ENCODE measurements around the gene BRD8. TPM values are rescaled to one million over a fixed set of nuclear protein-coding genes. Genes with fewer than 3 reads are reported as not detected.

BRD8 gene
- total RNA-seq, 1 experiment from 2014 or later, result 104 TPM

GRCh38 chr5:138224712-138225111 lies 46.3 kb upstream of the BRD8 start:
- no peak for DNase-seq
- intact Hi-C loops (cut with micrococcal nuclease; ENCODE audit: unreplicated experiment), result no loop called here
- TF ChIP-seq, protein P1, sequence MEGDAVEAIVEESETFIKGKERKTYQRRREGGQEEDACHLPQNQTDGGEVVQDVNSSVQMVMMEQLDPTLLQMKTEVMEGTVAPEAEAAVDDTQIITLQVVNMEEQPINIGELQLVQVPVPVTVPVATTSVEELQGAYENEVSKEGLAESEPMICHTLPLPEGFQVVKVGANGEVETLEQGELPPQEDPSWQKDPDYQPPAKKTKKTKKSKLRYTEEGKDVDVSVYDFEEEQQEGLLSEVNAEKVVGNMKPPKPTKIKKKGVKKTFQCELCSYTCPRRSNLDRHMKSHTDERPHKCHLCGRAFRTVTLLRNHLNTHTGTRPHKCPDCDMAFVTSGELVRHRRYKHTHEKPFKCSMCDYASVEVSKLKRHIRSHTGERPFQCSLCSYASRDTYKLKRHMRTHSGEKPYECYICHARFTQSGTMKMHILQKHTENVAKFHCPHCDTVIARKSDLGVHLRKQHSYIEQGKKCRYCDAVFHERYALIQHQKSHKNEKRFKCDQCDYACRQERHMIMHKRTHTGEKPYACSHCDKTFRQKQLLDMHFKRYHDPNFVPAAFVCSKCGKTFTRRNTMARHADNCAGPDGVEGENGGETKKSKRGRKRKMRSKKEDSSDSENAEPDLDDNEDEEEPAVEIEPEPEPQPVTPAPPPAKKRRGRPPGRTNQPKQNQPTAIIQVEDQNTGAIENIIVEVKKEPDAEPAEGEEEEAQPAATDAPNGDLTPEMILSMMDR (IDR thresholded peaks at IDR 0.05; ENCODE audit: insufficient read depth in 1 of 2, low read depth in 1 of 2, low read length in 1 of 2, severe bottlenecking in 1 of 2, unreplicated experiment in 1 of 2), result no peak
- H3K4me1 ChIP-seq, result no peaks in the 10 kb centered on the region
- Mint-ChIP-seq H3K4me1 (ENCODE audit: low read depth, unreplicated experiment) (peaks cover 8% of the 10 kb centered on the region), H3K27me3 (ENCODE audit: insufficient read depth, unreplicated experiment) (no peaks in the 10 kb centered on the region), H3K36me3 (ENCODE audit: insufficient read depth, unreplicated experiment) (no peaks in the 10 kb centered on the region), H3K27ac (ENCODE audit: unreplicated experiment) (no peak overlapping the region), H3K4me3 (ENCODE audit: unreplicated experiment) (no peak overlapping the region), H3K9me3 (ENCODE audit: unreplicated experiment) (no peaks in the 10 kb centered on the region)
- H3K36me3 ChIP-seq (ENCODE audit: control insufficient read depth, insufficient read depth, low read length), result no peaks in the 10 kb centered on the region
- BruUV-seq (replicated peaks), result no TSS peak
- no peak overlapping the region for H3K4me3 ChIP-seq (ENCODE audit: low read depth, low read length)
- H3K9me3 ChIP-seq, result peaks cover 9% of the 10 kb centered on the region
- ChIA-PET CTCF (interaction anchor here (3.1 kb wide), 1 partner anchor 58 kb away, joined by 26 read pairs; no protein-coding TSS in a partner anchor), POLR2A (no interaction called here)
- no peaks in the 10 kb centered on the region for H3K27me3 ChIP-seq (replicated peaks; ENCODE audit: control insufficient read depth, insufficient read depth, low read length)

GRCh38 chr5:138223532-138223931 lies 45.1 kb upstream of the BRD8 start:
- H3K27me3 ChIP-seq (replicated peaks; ENCODE audit: control insufficient read depth, insufficient read depth, low read length), result no peaks in the 10 kb centered on the region
- Mint-ChIP-seq H3K9me3 (ENCODE audit: unreplicated experiment) (no peaks in the 10 kb centered on the region), H3K36me3 (ENCODE audit: insufficient read depth, unreplicated experiment) (peaks cover 6% of the 10 kb centered on the region), H3K27ac (ENCODE audit: unreplicated experiment) (no peak overlapping the region), H3K4me1 (ENCODE audit: low read depth, unreplicated experiment) (peaks cover 8% of the 10 kb centered on the region), H3K4me3 (ENCODE audit: unreplicated experiment) (no peak overlapping the region), H3K27me3 (ENCODE audit: insufficient read depth, unreplicated experiment) (no peaks in the 10 kb centered on the region)
- H3K9me3 ChIP-seq, result peaks cover 9% of the 10 kb centered on the region
- no peaks in the 10 kb centered on the region for H3K36me3 ChIP-seq (ENCODE audit: control insufficient read depth, insufficient read depth, low read length)
- ChIA-PET CTCF (interaction anchor here (0.5 to 3.1 kb wide), 5 partner anchors 27 to 188 kb away, joined by 3 to 26 read pairs (median 3); no protein-coding TSS in a partner anchor), POLR2A (interaction anchor here (0.6 to 1.9 kb wide), 2 partner anchors 10 to 140 kb away, joined by 6 to 15 read pairs; partner anchors contain the start of gene CDC23)
- no peak overlapping the region for H3K4me3 ChIP-seq (ENCODE audit: low read depth, low read length)
- intact Hi-C loops (cut with micrococcal nuclease; ENCODE audit: unreplicated experiment), result no loop called here
- TF ChIP-seq, protein P1 (IDR thresholded peaks at IDR 0.05; ENCODE audit: insufficient read depth in 1 of 2, low read depth in 1 of 2, low read length in 1 of 2, severe bottlenecking in 1 of 2, unreplicated experiment in 1 of 2), result no peak
- no TSS peak for BruUV-seq (replicated peaks)
- DNase-seq, result no peak
- H3K4me1 ChIP-seq, result no peaks in the 10 kb centered on the region

DNA sequence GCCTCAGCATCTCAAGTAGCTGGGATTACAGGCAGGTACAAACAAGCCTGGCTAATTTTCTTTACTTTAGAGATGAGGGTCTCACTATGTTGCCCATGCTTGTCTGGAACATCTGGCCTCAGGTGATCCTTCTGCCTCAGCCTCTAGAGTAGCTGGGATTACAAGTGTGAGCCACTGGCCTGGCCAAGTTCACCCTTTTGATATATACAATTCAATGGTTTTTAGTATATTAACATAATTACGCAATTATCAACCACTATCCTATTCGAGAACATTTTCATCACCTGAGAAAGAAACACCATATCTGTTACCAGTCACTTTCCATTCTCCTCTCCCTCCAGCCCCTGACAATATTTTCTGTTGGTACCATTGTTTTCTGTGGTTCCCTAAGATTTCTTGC lies 38.4 kb upstream of the BRD8 start:
- no TSS peak for BruUV-seq (replicated peaks)
- no peaks in the 10 kb centered on the region for H3K27me3 ChIP-seq (replicated peaks; ENCODE audit: control insufficient read depth, insufficient read depth, low read length)
- Mint-ChIP-seq H3K9me3 (ENCODE audit: unreplicated experiment) (no peaks in the 10 kb centered on the region), H3K4me3 (ENCODE audit: unreplicated experiment) (no peak overlapping the region), H3K4me1 (ENCODE audit: low read depth, unreplicated experiment) (no peaks in the 10 kb centered on the region), H3K36me3 (ENCODE audit: insufficient read depth, unreplicated experiment) (peaks cover 20% of the 10 kb centered on the region), H3K27me3 (ENCODE audit: insufficient read depth, unreplicated experiment) (no peaks in the 10 kb centered on the region), H3K27ac (ENCODE audit: unreplicated experiment) (no peak overlapping the region)
- POLR2A ChIA-PET, result no interaction called here
- CTCF ChIA-PET, result no interaction called here
- no peaks in the 10 kb centered on the region for H3K9me3 ChIP-seq
- H3K4me1 ChIP-seq, result no peaks in the 10 kb centered on the region
- intact Hi-C loops (cut with micrococcal nuclease; ENCODE audit: unreplicated experiment), result no loop called here
- TF ChIP-seq, protein P1 (IDR thresholded peaks at IDR 0.05; ENCODE audit: insufficient read depth in 1 of 2, low read depth in 1 of 2, low read length in 1 of 2, severe bottlenecking in 1 of 2, unreplicated experiment in 1 of 2), result no peak
- no peak overlapping the region for H3K4me3 ChIP-seq (ENCODE audit: low read depth, low read length)
- DNase-seq, result no peak
- H3K36me3 ChIP-seq (ENCODE audit: control insufficient read depth, insufficient read depth, low read length), result no peaks in the 10 kb centered on the region
